Left lung (tissue), 10 donors: ENCODE data around the gene LRRN2. TPM values are rescaled to one million over a fixed set of nuclear protein-coding genes. Genes with fewer than 3 reads are reported as not detected.
A peak's percentile ranks its signal among the peaks of the same experiment; 100 is the strongest.

Experiments used
- ATAC-seq: fragments of 200-7000 bp; cut with Tn5 transposase; one replicate; pipeline ENCODE4 v1.9.1; 2020; ENCODE audit warnings: moderate library complexity
- DNase-seq, 4 donors: peaks; one replicate each; pipeline ENCODE4 v3.0.0-alpha.2; 2013 to 2020
- H3K27ac ChIP-seq, 2 donors: fragments of 200-600 bp; sonication (generic) in 1 of 2; one replicate each; pipeline versions ENCODE4 v1.5.0 to v1.8.0; 2020 to 2021
- H3K27me3 ChIP-seq, 2 donors: fragments of 200-600 bp; sonication (generic) in 1 of 2; one replicate each; pipeline versions ENCODE4 v1.5.0 to v1.8.0; 2020 to 2021
- H3K36me3 ChIP-seq, 2 donors: fragments of 200-600 bp; sonication (generic) in 1 of 2; one replicate each; pipeline versions ENCODE4 v1.5.0 to v1.8.0; 2020 to 2021
- H3K4me1 ChIP-seq, 2 donors: fragments of 200-600 bp; one replicate each; pipeline ENCODE4 v1.8.0; 2021
- H3K4me3 ChIP-seq, 2 donors: fragments of 200-600 bp; sonication (generic) in 1 of 2; one replicate each; pipeline versions ENCODE4 v1.5.0 to v1.8.0; 2020 to 2021; ENCODE audit warnings: mild to moderate bottlenecking in 1 of 2
- H3K9me3 ChIP-seq, 2 donors: fragments of 200-600 bp; sonication (generic) in 1 of 2; one replicate each; pipeline versions ENCODE4 v1.5.0 to v1.8.0; 2020 to 2021
- intact Hi-C, 2 donors: fragments of 100-400 bp; cut with DNase I; formaldehyde crosslinking; loops; one replicate each; pipeline versions ENCODE4 v1.11.2 to v1.14.2; 2022
- polyA plus RNA-seq, 6 donors: library from polyadenylated mRNA; unstranded; fragments of 120-200 nt; gene quantifications; one replicate each; pipeline ENCODE4 v1.2.1, GENCODE V29; 2013; ENCODE audit not compliant: insufficient read length in 6 of 6
- total RNA-seq, 2 donors: library from RNA; stranded (reverse); fragmentation: NEBNext Ultra II Directional; extraction: Animal tissue kit (Norgen Biotek cat#: 25700); gene quantifications; one replicate each; pipeline ENCODE4 v1.2.1, GENCODE V29; 2021
- TF ChIP-seq, protein P1 (sequence below), 2 donors: fragments of 200-600 bp; sonication (generic) in 1 of 2; IDR thresholded peaks; one replicate each; pipeline versions ENCODE4 v1.5.0 to v1.8.0; 2021; ENCODE audit warnings: antibody characterized with exemption in 2 of 2
- donor health status: DM: no; HTN: yes; CAD: no.
- donor health status: DM: no; HTN: no; CAD: no.

The LRRN2 gene
- total and polyA plus RNA-seq, 8 donors = 1.6 to 7.1 (median 2.0) TPM

DNA sequence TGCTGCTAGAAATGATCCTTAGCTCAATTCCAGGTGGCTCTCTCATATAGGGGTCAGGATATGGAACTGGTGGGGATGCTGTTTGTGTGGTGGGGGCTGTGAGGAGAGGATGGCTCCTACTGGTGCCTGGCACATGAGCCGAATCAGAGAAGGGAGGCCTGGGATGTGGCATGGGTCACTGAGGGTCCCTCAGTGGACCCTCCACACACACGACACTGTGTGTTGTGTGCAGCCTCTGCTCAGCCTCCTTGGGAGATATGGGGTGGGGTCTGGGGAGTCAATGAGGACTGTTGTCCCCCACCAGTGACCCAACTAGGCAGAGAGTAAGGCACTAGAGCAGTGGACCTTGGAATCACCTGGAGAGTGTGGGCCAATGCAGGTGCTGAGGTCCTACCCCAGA lies 3.2 kb upstream of the LRRN2 start:
- DNase-seq = no peak
- Histone ChIP-seq H3K27ac (no peak overlapping the region), H3K4me1 (peaks cover 0 to 15% of the 10 kb centered on the region in 2 donors), H3K4me3 (no peak overlapping the region), H3K9me3 (no peaks in the 10 kb centered on the region), H3K36me3 (no peaks in the 10 kb centered on the region), H3K27me3 (peaks cover 15 to 53% of the 10 kb centered on the region in 2 donors)
- intact Hi-C loops = no loop called here
- TF ChIP-seq, protein P1, sequence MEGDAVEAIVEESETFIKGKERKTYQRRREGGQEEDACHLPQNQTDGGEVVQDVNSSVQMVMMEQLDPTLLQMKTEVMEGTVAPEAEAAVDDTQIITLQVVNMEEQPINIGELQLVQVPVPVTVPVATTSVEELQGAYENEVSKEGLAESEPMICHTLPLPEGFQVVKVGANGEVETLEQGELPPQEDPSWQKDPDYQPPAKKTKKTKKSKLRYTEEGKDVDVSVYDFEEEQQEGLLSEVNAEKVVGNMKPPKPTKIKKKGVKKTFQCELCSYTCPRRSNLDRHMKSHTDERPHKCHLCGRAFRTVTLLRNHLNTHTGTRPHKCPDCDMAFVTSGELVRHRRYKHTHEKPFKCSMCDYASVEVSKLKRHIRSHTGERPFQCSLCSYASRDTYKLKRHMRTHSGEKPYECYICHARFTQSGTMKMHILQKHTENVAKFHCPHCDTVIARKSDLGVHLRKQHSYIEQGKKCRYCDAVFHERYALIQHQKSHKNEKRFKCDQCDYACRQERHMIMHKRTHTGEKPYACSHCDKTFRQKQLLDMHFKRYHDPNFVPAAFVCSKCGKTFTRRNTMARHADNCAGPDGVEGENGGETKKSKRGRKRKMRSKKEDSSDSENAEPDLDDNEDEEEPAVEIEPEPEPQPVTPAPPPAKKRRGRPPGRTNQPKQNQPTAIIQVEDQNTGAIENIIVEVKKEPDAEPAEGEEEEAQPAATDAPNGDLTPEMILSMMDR (IDR thresholded peaks at IDR 0.05) = no peak
- ATAC-seq = no peak

DNA sequence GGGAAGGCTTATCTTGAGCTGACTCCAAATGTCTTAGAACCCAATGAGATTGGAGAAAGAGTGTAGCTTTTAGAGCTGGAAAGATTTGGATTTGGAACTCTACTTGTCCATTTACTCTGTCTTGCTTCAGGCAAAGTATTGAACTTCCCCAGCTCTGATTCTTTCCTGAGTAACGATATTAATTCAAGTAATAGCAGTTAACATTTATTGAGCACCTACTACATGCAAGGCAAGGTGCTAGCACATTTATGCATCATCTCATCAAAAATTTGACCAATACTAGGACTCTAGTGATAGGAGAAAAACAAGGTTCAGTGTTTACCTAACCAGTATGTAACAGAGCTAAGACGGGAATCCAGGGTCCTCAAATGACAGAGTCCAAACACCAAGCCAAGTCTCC lies 2.5 kb upstream of the LRRN2 start:
- Histone ChIP-seq H3K27me3 (peaks cover 17 to 60% of the 10 kb centered on the region in 2 donors), H3K36me3 (no peaks in the 10 kb centered on the region), H3K9me3 (no peaks in the 10 kb centered on the region), H3K4me1 (peaks cover 0 to 15% of the 10 kb centered on the region in 2 donors), H3K4me3 (no peak overlapping the region), H3K27ac (no peak overlapping the region)
- ATAC-seq (no peak), DNase-seq (no peak)
- intact Hi-C loops = no loop called here
- TF ChIP-seq, protein P1 (IDR thresholded peaks at IDR 0.05) = no peak

DNA sequence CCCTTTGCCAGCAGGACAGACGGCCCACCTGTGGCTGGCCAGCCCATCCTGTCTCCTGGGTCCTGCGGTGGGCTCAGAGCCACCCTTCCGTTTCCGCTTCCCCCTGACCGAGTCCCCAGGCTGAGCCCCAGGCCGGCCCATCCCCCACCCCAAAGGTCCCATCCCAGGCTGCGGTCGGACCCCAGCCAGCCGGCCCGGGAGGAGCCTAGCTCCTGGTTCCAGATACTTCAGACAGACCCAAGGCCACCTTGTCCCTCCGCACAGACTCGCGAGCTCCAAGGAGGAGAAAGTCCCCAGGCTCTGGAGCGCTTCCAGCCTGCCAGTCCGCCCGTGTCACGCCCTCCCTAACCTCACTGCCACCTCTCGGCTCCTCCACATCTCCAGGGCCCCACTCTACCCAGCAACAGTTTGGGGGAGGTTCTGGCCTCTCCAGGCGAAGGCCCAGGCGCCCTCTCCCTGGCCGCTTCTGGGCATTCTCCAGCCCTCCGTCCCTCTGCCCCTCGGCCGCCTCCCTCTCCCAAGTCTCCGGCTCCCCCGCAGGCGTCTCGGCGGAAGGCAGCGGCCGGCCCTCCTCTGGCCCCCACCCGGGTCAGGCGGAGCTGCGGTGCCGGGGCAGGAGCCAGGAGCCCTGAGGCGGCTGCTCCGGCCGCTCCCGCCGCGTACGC lies 835 bp downstream of the LRRN2 start:
- intact Hi-C loops = no loop called here
- Histone ChIP-seq H3K4me3 (peak overlapping the region; percentile 33), H3K27me3 (peaks cover 17 to 61% of the 10 kb centered on the region in 2 donors), H3K4me1 (peaks cover 0 to 15% of the 10 kb centered on the region in 2 donors), H3K36me3 (no peaks in the 10 kb centered on the region), H3K27ac (no peak overlapping the region), H3K9me3 (no peaks in the 10 kb centered on the region)
- DNase-seq (peak in 1 of 4 donors; percentile 36), ATAC-seq (peak; percentile 58)
- TF ChIP-seq, protein P1 (IDR thresholded peaks at IDR 0.05) = no peak

DNA sequence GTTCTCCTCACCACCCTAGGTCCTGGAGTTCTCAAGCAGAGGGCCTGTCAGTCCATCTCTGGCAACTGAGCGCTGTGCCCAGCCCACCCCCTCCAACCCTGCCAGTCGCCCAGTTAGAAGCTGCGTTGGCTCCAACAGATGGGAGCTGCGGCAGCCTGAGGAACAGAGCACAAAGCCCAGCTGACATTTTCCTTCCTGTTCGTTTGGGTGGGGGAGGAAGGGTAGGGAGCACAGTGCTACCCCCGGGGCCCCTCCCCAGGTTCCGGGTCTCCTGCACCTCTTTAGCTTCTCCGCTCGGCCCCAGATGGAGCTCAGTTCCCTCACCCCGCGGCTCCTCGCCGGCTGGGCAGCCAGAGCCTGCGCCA lies 1.4 kb downstream of the LRRN2 start:
- no peak overlapping the region for H3K27ac ChIP-seq
- ATAC-seq (no peak), DNase-seq (no peak)
- H3K27me3 ChIP-seq = peaks cover 17 to 61% of the 10 kb centered on the region in 2 donors
- peak overlapping the region; percentile 33 for H3K4me3 ChIP-seq
- intact Hi-C loops = no loop called here
- H3K36me3 ChIP-seq = no peaks in the 10 kb centered on the region
- peaks cover 0 to 15% of the 10 kb centered on the region in 2 donors for H3K4me1 ChIP-seq
- TF ChIP-seq, protein P1 (IDR thresholded peaks at IDR 0.05) = no peak
- no peaks in the 10 kb centered on the region for H3K9me3 ChIP-seq

DNA sequence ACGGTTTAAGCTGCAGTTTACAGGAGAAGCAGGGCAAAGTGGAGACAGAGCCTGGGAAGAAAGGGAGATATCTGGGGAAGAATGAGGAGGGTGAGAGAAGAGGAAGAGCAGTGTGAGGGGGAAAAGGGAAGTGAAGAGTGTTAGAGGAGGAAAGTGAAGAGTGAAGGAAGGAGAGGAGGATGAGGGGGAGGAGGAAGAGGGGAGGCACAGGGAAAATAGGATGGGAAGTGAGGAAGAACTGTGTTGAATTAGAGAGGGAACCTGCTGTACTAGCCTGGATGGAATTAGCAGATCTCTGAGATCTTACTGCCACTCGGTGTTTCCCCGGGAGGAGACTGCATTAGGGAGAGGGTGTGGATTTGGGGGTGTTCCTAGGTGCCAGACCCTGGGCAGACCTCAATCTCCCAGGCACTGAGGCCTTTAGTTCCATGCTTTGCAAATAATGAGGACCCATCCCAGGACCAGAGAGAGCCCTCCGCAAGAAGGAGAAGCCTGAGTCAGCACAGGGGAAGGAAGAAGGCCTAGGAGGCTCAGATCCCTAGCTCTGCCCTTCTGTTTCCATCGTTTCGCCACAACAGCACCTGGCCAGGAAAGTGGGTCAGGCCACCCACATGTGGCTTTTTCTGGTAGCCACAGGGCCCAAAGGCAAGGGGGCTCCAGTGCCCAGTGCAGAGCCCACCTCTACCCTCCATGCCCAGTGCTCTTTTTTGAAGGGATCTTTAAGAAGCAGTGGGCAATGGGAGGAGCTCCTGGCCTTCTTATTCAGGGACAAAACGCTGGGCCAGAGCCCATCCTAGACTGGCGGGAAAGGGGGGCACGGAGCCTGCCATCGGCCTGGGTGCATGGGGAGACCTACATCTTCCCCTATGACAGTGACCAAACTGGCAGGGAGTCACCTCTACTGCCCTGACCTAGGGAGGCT lies 2.0 kb downstream of the LRRN2 start:
- TF ChIP-seq, protein P1 (IDR thresholded peaks at IDR 0.05) = no peak

More for the DNA sequence above, 2.0 kb downstream of the LRRN2 start:
- H3K9me3 ChIP-seq = no peaks in the 10 kb centered on the region
- H3K36me3 ChIP-seq = no peaks in the 10 kb centered on the region
- no peak for DNase-seq
- H3K4me1 ChIP-seq = peaks cover 0 to 15% of the 10 kb centered on the region in 2 donors
- no peak overlapping the region for H3K27ac ChIP-seq
- intact Hi-C loops = no loop called here
- no peak overlapping the region for H3K4me3 ChIP-seq
- H3K27me3 ChIP-seq = peaks cover 17 to 57% of the 10 kb centered on the region in 2 donors
- no peak for ATAC-seq
